Measurements from ENCODE around the gene PLTP. TPM values are rescaled to one million over a fixed set of nuclear protein-coding genes. Genes with fewer than 3 reads are reported as not detected.
"Not testable (repeated sequence)": the region's sequence is repeated elsewhere in the genome, so short reads cannot be mapped to it uniquely, and the experiment has no call there.

The PLTP gene
- total RNA-seq, 4 donors from 2014 or later: 31.2 to 221 (median 113) TPM

GRCh38 chr20:45878076-45878761 lies 33.7 kb downstream of the PLTP start:
- DNase-seq: no peak
- Histone ChIP-seq H3K27ac (no peak overlapping the region), H3K4me3 (no peak overlapping the region), H3K4me1 (peaks cover 0 to 7% of the 10 kb centered on the region in 2 donors), H3K9me3 (no peaks in the 10 kb centered on the region), H3K27me3 (no peaks in the 10 kb centered on the region), H3K36me3 (no peaks in the 10 kb centered on the region)
- intact Hi-C loops (cut with DNase I; ENCODE audit: low total_unique reads): no loop called here
- TF ChIP-seq POLR2A (IDR thresholded peaks at IDR 0.05) (no peak), CTCF (IDR thresholded peaks at IDR 0.05) (no peak)

- Histone ChIP-seq H3K27me3 (no peaks in the 10 kb centered on the region), H3K27ac (no peak overlapping the region), H3K4me3 (no peak overlapping the region), H3K36me3 (no peaks in the 10 kb centered on the region), H3K9me3 (no peaks in the 10 kb centered on the region), H3K4me1 (no peaks in the 10 kb centered on the region)
- TF ChIP-seq CTCF (IDR thresholded peaks at IDR 0.05) (no peak), POLR2A (IDR thresholded peaks at IDR 0.05) (no peak)
- intact Hi-C loops (cut with DNase I; ENCODE audit: low total_unique reads): no loop called here
- DNase-seq: no peak
Observed at GRCh38 chr20:45874576-45874975, 37.4 kb downstream of the PLTP start.

GRCh38 chr20:45874104-45874481 lies 37.9 kb downstream of the PLTP start:
- H3K9me3 ChIP-seq; DNase-seq; H3K4me1 ChIP-seq; intact Hi-C loops (cut with DNase I; ENCODE audit: low total_unique reads); H3K27me3 ChIP-seq; H3K27ac ChIP-seq; H3K4me3 ChIP-seq; H3K36me3 ChIP-seq: not testable (repeated sequence)

GRCh38 chr20:45873409-45874103 lies 38.4 kb downstream of the PLTP start:
- TF ChIP-seq POLR2A (IDR thresholded peaks at IDR 0.05): no peak
- no peak for TF ChIP-seq CTCF (IDR thresholded peaks at IDR 0.05)
- Histone ChIP-seq H3K27ac (no peak overlapping the region), H3K27me3 (no peaks in the 10 kb centered on the region), H3K4me3 (no peak overlapping the region), H3K4me1 (no peaks in the 10 kb centered on the region), H3K9me3 (no peaks in the 10 kb centered on the region), H3K36me3 (no peaks in the 10 kb centered on the region)
- intact Hi-C loops (cut with DNase I; ENCODE audit: low total_unique reads): no loop called here
- DNase-seq: no peak

- Histone ChIP-seq H3K4me3 (no peak overlapping the region), H3K9me3 (no peaks in the 10 kb centered on the region), H3K27me3 (no peaks in the 10 kb centered on the region), H3K4me1 (no peaks in the 10 kb centered on the region), H3K36me3 (no peaks in the 10 kb centered on the region), H3K27ac (no peak overlapping the region)
- no peak for DNase-seq
- intact Hi-C loops (cut with DNase I; ENCODE audit: low total_unique reads): no loop called here
- TF ChIP-seq POLR2A (IDR thresholded peaks at IDR 0.05) (no peak), CTCF (IDR thresholded peaks at IDR 0.05) (no peak)
Observed at GRCh38 chr20:45872626-45873025, 39.3 kb downstream of the PLTP start.
